Gastroesophageal sphincter (tissue), 4 donors: ENCODE measurements around the gene PTPRK. TPM values are rescaled to one million over a fixed set of nuclear protein-coding genes. Genes with fewer than 3 reads are reported as not detected.
"Not testable (repeated sequence)": the region's sequence is repeated elsewhere in the genome, so short reads cannot be mapped to it uniquely, and the experiment has no call there.

Source experiments
- ATAC-seq: fragments of 150-250 bp; one replicate; pipeline ENCODE4 v1.9.1; 2016; ENCODE audit warnings: mild to moderate bottlenecking, moderate library complexity
- H3K27ac ChIP-seq, 4 donors: fragments of 200-600 bp; sonication (generic) in 3 of 4; 1 replicate in 3 of 4; 2 replicates in 1 of 4; pipeline ENCODE4 v1.5.1; 2016 to 2019
- H3K27me3 ChIP-seq: fragments of 200-600 bp; sonication (generic); one replicate; pipeline ENCODE4 v1.5.1; 2019
- H3K36me3 ChIP-seq, 2 donors: fragments of 200-600 bp; sonication (generic); one replicate each; pipeline ENCODE4 v1.5.1; 2019; ENCODE audit warnings: control low read depth in 1 of 2
- H3K4me1 ChIP-seq, 3 donors: fragments of 200-600 bp; sonication (generic); 1 replicate in 2 of 3; 2 replicates in 1 of 3; pipeline ENCODE4 v1.5.1; 2016 to 2019; ENCODE audit warnings: control low read depth in 2 of 3
- H3K4me3 ChIP-seq, 2 donors: fragments of 200-600 bp; sonication (generic); one replicate each; pipeline ENCODE4 v1.5.1; 2019; ENCODE audit warnings: mild to moderate bottlenecking in 1 of 2, moderate library complexity in 1 of 2
- H3K9me3 ChIP-seq, 3 donors: fragments of 200-600 bp; sonication (generic); one replicate each; pipeline ENCODE4 v1.5.1; 2017 to 2019; ENCODE audit warnings: control low read depth in 2 of 3
- EP300 ChIP-seq: sonication (generic); formaldehyde crosslinking; IDR thresholded peaks from one replicate; pipeline ENCODE4 v1.6.1; 2017; ENCODE audit warnings: antibody characterized with exemption, mild to moderate bottlenecking
- POLR2A ChIP-seq, 2 donors: fragments of 450-650 bp; IDR thresholded peaks; one replicate each; pipeline ENCODE4 v1.6.1; 2017; ENCODE audit warnings: antibody characterized with exemption in 2 of 2, mild to moderate bottlenecking in 2 of 2, moderate library complexity in 1 of 2
- POLR2AphosphoS5 ChIP-seq: sonication (generic); formaldehyde crosslinking; IDR thresholded peaks from one replicate; pipeline ENCODE4 v1.6.1; 2017; ENCODE audit warnings: antibody characterized with exemption
- WGBS, 2 donors: methylation state at CpG; one replicate each; pipeline ENCODE4 v1.1.5; 2018; ENCODE audit warnings: low coverage in 1 of 2; 5-methylcytosine and 5-hydroxymethylcytosine counted together
- total RNA-seq, 4 donors: library from RNA; depleted of rRNA; stranded (reverse); fragments of >200 nt; gene quantifications; one replicate each; pipeline ENCODE4 v1.1.0, GENCODE V29; 2016
- TF ChIP-seq, protein P1 (sequence below), 4 experiments: fragments of 200-600 bp in 2 of 4; fragments of 450-650 bp in 2 of 4; sonication (generic) in 1 of 4; IDR thresholded peaks; one replicate each; pipeline ENCODE4 v1.5.1; 2017 to 2019; ENCODE audit warnings: antibody characterized with exemption in 4 of 4, mild to moderate bottlenecking in 2 of 4, moderate library complexity in 2 of 4

The PTPRK gene
- total RNA-seq, 4 donors from 2014 or later, result 42.0 to 47.6 (median 45.8) TPM

DNA sequence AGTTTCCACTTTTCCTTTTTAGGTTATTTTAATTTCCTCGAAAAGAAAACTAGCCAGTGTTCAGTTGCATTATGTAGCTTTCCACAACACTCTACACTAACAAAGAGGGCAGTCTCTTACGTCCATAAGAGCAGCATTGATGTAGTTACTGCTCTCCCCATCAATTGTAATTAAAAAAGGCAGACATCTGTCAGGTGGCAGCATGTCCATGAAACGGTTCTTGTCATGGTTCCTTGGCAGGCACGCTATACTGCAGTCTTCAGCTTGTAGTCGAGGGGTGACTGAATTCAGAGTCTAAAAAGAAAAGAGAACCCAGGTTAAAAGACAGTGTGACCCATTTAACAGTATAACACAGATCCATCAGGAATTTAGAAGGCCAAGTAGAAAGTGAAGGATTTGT is 539.4 kb downstream of the PTPRK start:
- Histone ChIP-seq H3K4me1 (no peaks in the 10 kb centered on the region), H3K4me3 (no peak overlapping the region), H3K27ac (no peak overlapping the region), H3K9me3 (no peaks in the 10 kb centered on the region), H3K36me3 (peaks cover 0 to 92% of the 10 kb centered on the region in 2 donors), H3K27me3 (no peaks in the 10 kb centered on the region)
- WGBS, 2 donors, result 83 to 93% methylated on average over 2 to 5 of the region's 5 CpGs
- TF ChIP-seq, protein P1, sequence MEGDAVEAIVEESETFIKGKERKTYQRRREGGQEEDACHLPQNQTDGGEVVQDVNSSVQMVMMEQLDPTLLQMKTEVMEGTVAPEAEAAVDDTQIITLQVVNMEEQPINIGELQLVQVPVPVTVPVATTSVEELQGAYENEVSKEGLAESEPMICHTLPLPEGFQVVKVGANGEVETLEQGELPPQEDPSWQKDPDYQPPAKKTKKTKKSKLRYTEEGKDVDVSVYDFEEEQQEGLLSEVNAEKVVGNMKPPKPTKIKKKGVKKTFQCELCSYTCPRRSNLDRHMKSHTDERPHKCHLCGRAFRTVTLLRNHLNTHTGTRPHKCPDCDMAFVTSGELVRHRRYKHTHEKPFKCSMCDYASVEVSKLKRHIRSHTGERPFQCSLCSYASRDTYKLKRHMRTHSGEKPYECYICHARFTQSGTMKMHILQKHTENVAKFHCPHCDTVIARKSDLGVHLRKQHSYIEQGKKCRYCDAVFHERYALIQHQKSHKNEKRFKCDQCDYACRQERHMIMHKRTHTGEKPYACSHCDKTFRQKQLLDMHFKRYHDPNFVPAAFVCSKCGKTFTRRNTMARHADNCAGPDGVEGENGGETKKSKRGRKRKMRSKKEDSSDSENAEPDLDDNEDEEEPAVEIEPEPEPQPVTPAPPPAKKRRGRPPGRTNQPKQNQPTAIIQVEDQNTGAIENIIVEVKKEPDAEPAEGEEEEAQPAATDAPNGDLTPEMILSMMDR (IDR thresholded peaks at IDR 0.05), result no peak
- no peak for TF ChIP-seq EP300
- no peak for TF ChIP-seq POLR2A (IDR thresholded peaks at IDR 0.05)
- TF ChIP-seq POLR2AphosphoS5, result no peak
- ATAC-seq, result peak; percentile 20

DNA sequence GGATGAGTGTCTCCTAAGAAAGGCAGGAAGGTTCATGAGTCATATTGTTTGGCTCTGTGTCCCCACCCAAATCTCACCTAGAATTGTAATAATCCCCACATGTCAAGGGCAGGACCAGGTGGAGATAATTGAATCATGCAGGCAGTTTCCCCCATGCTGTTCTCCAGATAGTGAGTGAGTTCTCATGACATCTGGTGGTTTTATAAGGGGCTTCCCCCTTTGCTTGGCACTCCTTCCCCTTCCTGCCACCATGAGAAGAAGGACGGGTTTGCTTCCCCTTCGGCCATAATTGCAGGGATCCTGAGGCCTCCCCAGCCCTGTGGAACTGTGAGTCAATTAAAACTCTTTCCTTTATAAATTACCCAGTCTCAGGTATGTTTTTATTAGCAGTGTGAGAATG is 542.2 kb downstream of the PTPRK start:
- H3K36me3 ChIP-seq, result peaks cover 0 to 86% of the 10 kb centered on the region in 2 donors
- ATAC-seq, H3K4me3 ChIP-seq, H3K27ac ChIP-seq, H3K27me3 ChIP-seq, H3K9me3 ChIP-seq, H3K4me1 ChIP-seq: not testable (repeated sequence)
- WGBS, 2 donors, result 80 to 83% methylated on average over 1 of the region's 2 CpGs

DNA sequence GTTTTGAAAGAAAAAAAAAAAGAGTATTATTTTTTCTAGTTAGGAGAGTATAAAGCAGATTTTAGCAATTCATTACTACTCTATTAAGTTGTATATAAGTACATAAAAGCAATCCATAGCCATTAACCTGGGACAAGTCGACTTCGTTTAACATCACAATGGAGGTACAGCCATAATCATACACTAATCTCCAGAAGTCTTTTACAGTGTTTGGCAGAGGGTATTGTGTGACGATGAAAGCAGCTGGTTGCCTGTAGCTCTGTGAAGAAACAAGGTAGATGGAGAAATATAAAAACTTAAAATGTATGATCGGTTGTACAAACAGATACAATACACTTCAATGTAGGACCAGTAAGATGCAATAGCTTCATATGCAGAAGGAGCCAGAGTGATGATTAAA is 543.6 kb downstream of the PTPRK start:
- H3K4me3 ChIP-seq, result no peak overlapping the region
- no peaks in the 10 kb centered on the region for H3K27me3 ChIP-seq
- no peaks in the 10 kb centered on the region for H3K9me3 ChIP-seq
- TF ChIP-seq POLR2A (IDR thresholded peaks at IDR 0.05), result no peak
- no peak for TF ChIP-seq POLR2AphosphoS5
- TF ChIP-seq EP300, result no peak
- TF ChIP-seq, protein P1 (IDR thresholded peaks at IDR 0.05), result no peak
- no peaks in the 10 kb centered on the region for H3K4me1 ChIP-seq
- 92 to 97% methylated on average over 4 of the region's 4 CpGs for WGBS, 2 donors
- ATAC-seq, result no peak
- H3K36me3 ChIP-seq, result peaks cover 0 to 88% of the 10 kb centered on the region in 2 donors
- H3K27ac ChIP-seq, result no peak overlapping the region

DNA sequence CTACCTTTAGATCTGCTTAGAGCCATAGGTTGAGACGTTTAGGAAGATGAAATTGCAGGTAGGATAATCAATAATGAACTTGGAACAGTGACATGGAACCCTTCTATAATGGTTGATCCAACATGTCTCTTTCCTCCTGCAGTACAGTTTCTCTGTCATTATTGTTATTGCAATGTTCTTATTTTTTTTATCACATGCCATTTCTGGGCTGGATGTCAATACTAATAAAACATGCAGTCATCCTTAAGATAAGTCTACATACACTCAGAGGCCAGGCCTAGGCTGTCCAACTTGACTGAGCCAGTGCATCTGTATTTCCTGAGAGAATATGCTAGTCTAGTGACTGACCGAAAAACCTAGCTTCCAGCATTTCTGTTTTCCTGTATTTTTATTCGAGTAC is 544.3 kb downstream of the PTPRK start:
- peaks cover 0 to 86% of the 10 kb centered on the region in 2 donors for H3K36me3 ChIP-seq
- ATAC-seq, result no peak
- H3K27ac ChIP-seq, result no peak overlapping the region
- no peaks in the 10 kb centered on the region for H3K27me3 ChIP-seq
- H3K9me3 ChIP-seq, result no peaks in the 10 kb centered on the region
- WGBS, 2 donors, result 90 to 93% methylated on average over 3 of the region's 3 CpGs
- no peak overlapping the region for H3K4me3 ChIP-seq
- no peaks in the 10 kb centered on the region for H3K4me1 ChIP-seq
- TF ChIP-seq POLR2A (IDR thresholded peaks at IDR 0.05) (no peak), POLR2AphosphoS5 (no peak)

DNA sequence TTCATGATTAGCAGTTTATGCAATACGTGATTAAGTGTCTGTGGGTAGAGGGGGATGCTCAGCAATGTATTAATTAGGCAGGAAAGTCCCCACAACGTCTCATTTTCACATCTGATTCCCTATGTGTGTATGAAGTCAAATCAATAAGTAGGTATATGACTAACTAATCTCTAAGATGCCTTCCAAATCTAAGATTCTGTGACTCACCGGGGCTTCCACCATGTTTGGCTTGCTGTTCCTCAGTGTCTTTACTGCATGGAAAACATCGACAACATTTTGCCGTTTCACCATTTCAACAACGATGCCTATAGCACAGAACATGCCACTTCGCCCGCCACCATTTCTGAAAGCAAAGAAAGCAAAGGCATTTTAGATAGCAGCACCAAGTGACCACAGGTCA is 547.6 kb downstream of the PTPRK start:
- Histone ChIP-seq H3K4me1 (no peaks in the 10 kb centered on the region), H3K36me3 (peaks cover 0 to 76% of the 10 kb centered on the region in 2 donors), H3K4me3 (no peak overlapping the region), H3K27ac (no peak overlapping the region), H3K27me3 (no peaks in the 10 kb centered on the region), H3K9me3 (no peaks in the 10 kb centered on the region)
- 90 to 94% methylated on average over 8 of the region's 8 CpGs for WGBS, 2 donors
- no peak for ATAC-seq
- TF ChIP-seq EP300 (no peak), POLR2A (IDR thresholded peaks at IDR 0.05) (no peak), POLR2AphosphoS5 (no peak)
- TF ChIP-seq, protein P1 (IDR thresholded peaks at IDR 0.05), result no peak

DNA sequence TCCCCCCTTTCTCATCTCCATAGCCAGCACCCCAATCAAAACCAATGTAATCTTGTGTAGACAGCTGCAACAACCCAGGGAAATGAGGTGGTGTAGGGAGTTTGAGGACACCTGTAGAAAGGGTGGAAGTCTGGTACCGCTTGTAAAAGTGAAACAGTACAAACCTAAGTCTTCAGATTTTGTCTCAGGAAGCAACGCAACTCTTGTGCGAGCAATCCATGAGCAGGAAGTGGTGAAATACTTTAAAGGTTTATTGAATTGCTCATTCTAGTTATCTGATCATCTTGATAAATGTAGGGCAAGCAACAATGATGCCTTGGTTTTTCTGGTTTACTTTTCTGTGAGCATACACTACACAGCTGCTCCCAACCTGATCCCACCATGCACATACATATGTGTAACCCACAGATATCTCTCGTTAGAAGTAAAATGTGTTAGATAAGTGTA is 548.4 kb downstream of the PTPRK start:
- no peak overlapping the region for H3K27ac ChIP-seq
- H3K27me3 ChIP-seq, result no peaks in the 10 kb centered on the region
- TF ChIP-seq POLR2A (IDR thresholded peaks at IDR 0.05) (no peak), POLR2AphosphoS5 (no peak), EP300 (no peak)
- TF ChIP-seq, protein P1 (IDR thresholded peaks at IDR 0.05), result no peak
- 64 to 97% methylated on average over 4 of the region's 4 CpGs for WGBS, 2 donors
- peaks cover 0 to 70% of the 10 kb centered on the region in 2 donors for H3K36me3 ChIP-seq
- no peak for ATAC-seq
- H3K9me3 ChIP-seq, result no peaks in the 10 kb centered on the region
- no peaks in the 10 kb centered on the region for H3K4me1 ChIP-seq
- no peak overlapping the region for H3K4me3 ChIP-seq
